GM10248 (cell line): ENCODE measurements around the gene ASAP2.

ENCODE experiments used
- CTCF ChIA-PET: fragments of 300-600 bp; sonication (Branson Sonifier 250); formaldehyde crosslinking; extraction: SDS; loops from one replicate; lab custom pipeline; 2021; ENCODE audit warnings: antibody characterized with exemption; lab: Yijun Ruan, JAX
- POLR2A ChIA-PET: fragments of 350-650 bp; sonication (Branson Sonifier 250); formaldehyde crosslinking; extraction: SDS; loops from one replicate; lab custom pipeline; 2020; ENCODE audit warnings: antibody characterized with exemption; lab: Yijun Ruan, JAX
- DNase-seq: peaks from one replicate; pipeline ENCODE4 v3.0.0; 2012; ENCODE audit errors: extremely low spot score
- TF ChIP-seq, protein P1 (sequence below): IDR thresholded peaks from 2 replicates; pipeline ENCODE4 v1.5.1; 2012; ENCODE audit warnings: mild to moderate bottlenecking, low read depth; ENCODE audit errors: extremely low read depth, missing control alignments, control extremely low read depth

ASAP2 gene

GRCh38 chr2:9286554-9287399 lies 80.2 kb downstream of the ASAP2 start:
- TF ChIP-seq, protein P1, sequence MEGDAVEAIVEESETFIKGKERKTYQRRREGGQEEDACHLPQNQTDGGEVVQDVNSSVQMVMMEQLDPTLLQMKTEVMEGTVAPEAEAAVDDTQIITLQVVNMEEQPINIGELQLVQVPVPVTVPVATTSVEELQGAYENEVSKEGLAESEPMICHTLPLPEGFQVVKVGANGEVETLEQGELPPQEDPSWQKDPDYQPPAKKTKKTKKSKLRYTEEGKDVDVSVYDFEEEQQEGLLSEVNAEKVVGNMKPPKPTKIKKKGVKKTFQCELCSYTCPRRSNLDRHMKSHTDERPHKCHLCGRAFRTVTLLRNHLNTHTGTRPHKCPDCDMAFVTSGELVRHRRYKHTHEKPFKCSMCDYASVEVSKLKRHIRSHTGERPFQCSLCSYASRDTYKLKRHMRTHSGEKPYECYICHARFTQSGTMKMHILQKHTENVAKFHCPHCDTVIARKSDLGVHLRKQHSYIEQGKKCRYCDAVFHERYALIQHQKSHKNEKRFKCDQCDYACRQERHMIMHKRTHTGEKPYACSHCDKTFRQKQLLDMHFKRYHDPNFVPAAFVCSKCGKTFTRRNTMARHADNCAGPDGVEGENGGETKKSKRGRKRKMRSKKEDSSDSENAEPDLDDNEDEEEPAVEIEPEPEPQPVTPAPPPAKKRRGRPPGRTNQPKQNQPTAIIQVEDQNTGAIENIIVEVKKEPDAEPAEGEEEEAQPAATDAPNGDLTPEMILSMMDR: no peak
- DNase-seq: no peak
- POLR2A ChIA-PET: no interaction called here
- CTCF ChIA-PET: no interaction called here

- TF ChIP-seq, protein P1: no peak
- no peak for DNase-seq
- ChIA-PET CTCF (interaction anchor here (1.1 kb wide), 1 partner anchor 24 kb away, joined by 3 read pairs; no protein-coding TSS in a partner anchor), POLR2A (no interaction called here)
Measured at GRCh38 chr2:9287400-9288045, 80.9 kb downstream of the ASAP2 start.

GRCh38 chr2:9288233-9288632 lies 81.6 kb downstream of the ASAP2 start:
- POLR2A ChIA-PET: no interaction called here
- no peak for DNase-seq
- CTCF ChIA-PET: interaction anchor here (1.1 kb wide), 1 partner anchor 25 kb away, joined by 3 read pairs; no protein-coding TSS in a partner anchor
- TF ChIP-seq, protein P1: no peak

GRCh38 chr2:9288681-9289338 lies 82.2 kb downstream of the ASAP2 start:
- TF ChIP-seq, protein P1: no peak
- CTCF ChIA-PET: interaction anchor here (1.1 kb wide), 1 partner anchor 26 kb away, joined by 3 read pairs; no protein-coding TSS in a partner anchor

GRCh38 chr2:9291331-9291730 lies 84.7 kb downstream of the ASAP2 start:
- POLR2A ChIA-PET: no interaction called here
- DNase-seq: no peak
- TF ChIP-seq, protein P1: no peak
- CTCF ChIA-PET: no interaction called here

More at GRCh38 chr2:9288681-9289338, 82.2 kb downstream of the ASAP2 start:
- no peak for DNase-seq
- POLR2A ChIA-PET: no interaction called here

- TF ChIP-seq, protein P1: no peak
Measured at GRCh38 chr2:9291866-9292265, 85.3 kb downstream of the ASAP2 start.

More at GRCh38 chr2:9291866-9292265, 85.3 kb downstream of the ASAP2 start:
- CTCF ChIA-PET: no interaction called here
- POLR2A ChIA-PET: no interaction called here
- DNase-seq: no peak
